HepG2 (cell line): ENCODE data around the gene NACC2. TPM values are rescaled to one million over a fixed set of nuclear protein-coding genes. Genes with fewer than 3 reads are reported as not detected.

Source experiments
- ATF7 ChIP-seq, 2 experiments: fragments of 450-650 bp in 1 of 2; sonication (generic) in 1 of 2; formaldehyde crosslinking in 1 of 2; IDR thresholded peaks; 2 replicates each; pipeline versions ENCODE4 v1.4.0 to v1.6.1; 2016 to 2020; ENCODE audit warnings: antibody characterized with exemption in 1 of 2, mild to moderate bottlenecking in 1 of 2, missing genetic modification reagents in 1 of 2
- CCAR2 ChIP-seq: fragments of 200-400 bp; formaldehyde crosslinking; optimal IDR thresholded peaks from 2 replicates; pipeline ENCODE3; 2018; ENCODE audit warnings: low read depth, mild to moderate bottlenecking, low read length, moderate library complexity
- HIVEP1 ChIP-seq: sonication (generic); formaldehyde crosslinking; IDR thresholded peaks from 2 replicates; pipeline ENCODE4 v1.4.0; 2020; ENCODE audit warnings: mild to moderate bottlenecking, missing genetic modification reagents
- KDM5A ChIP-seq: fragments of 200-600 bp; sonication (generic); IDR thresholded peaks from 2 replicates; pipeline ENCODE4 v1.7.0; 2018; ENCODE audit warnings: antibody characterized with exemption, mild to moderate bottlenecking, low read length, borderline replicate concordance
- KMT2B ChIP-seq: IDR thresholded peaks from 2 replicates; pipeline ENCODE4 v1.6.1; 2016; ENCODE audit warnings: missing genetic modification reagents, missing compliant biosample characterization
- MTF2 ChIP-seq: sonication (generic); formaldehyde crosslinking; IDR thresholded peaks from 2 replicates; pipeline ENCODE4 v1.5.0; 2020; ENCODE audit warnings: missing genetic modification reagents, borderline replicate concordance
- NFE2L2 ChIP-seq: fragments of 150-350 bp; IDR thresholded peaks from 2 replicates; pipeline ENCODE4 v1.6.1; 2014; ENCODE audit warnings: low read length
- PHF8 ChIP-seq: sonication (generic); formaldehyde crosslinking; IDR thresholded peaks from 2 replicates; pipeline ENCODE4 v1.5.0; 2020; ENCODE audit warnings: missing genetic modification reagents
- RAD51 ChIP-seq: fragments of 450-650 bp; IDR thresholded peaks from 2 replicates; pipeline ENCODE4 v1.6.1; 2016; ENCODE audit warnings: borderline replicate concordance
- RBFOX2 ChIP-seq: fragments of 200-400 bp; formaldehyde crosslinking; IDR thresholded peaks from 2 replicates; pipeline ENCODE4 v1.6.1; 2017; ENCODE audit warnings: low read depth, mild to moderate bottlenecking, low read length
- SYNCRIP ChIP-seq: fragments of 200-400 bp; formaldehyde crosslinking; IDR thresholded peaks from 2 replicates; pipeline ENCODE4 v1.6.1; 2018; ENCODE audit warnings: mild to moderate bottlenecking, low read depth, low read length; ENCODE audit not compliant: insufficient read depth
- ZNF543 ChIP-seq: sonication (generic); formaldehyde crosslinking; IDR thresholded peaks from 2 replicates; pipeline ENCODE4 v1.4.0; 2020; ENCODE audit warnings: mild to moderate bottlenecking, missing genetic modification reagents
- ZNF556 ChIP-seq: sonication (generic); formaldehyde crosslinking; IDR thresholded peaks from 2 replicates; pipeline ENCODE4 v1.4.0; 2020; ENCODE audit warnings: mild to moderate bottlenecking, missing genetic modification reagents, borderline replicate concordance
- polyA plus RNA-seq, 8 experiments: library from polyadenylated mRNA; depleted of rRNA in 3 of 8; stranded (reverse) in 7 of 8; unstranded in 1 of 8; fragments of >200 nt; fragmentation: Illumina TruSeq in 4 of 8; extraction: Trizol in 4 of 8; gene quantifications; 2 replicates each; pipeline versions ENCODE4 v1.2.1 to v1.2.3, GENCODE V29; 2011 to 2016; ENCODE audit warnings: low read depth in 4 of 8, missing spikeins in 1 of 8, mixed read lengths in 1 of 8; ENCODE audit not compliant: insufficient read depth in 1 of 8
- total RNA-seq, 5 experiments: library from RNA; depleted of rRNA; stranded (reverse); fragments of >200 nt; fragmentation: Illumina TruSeq; extraction: Trizol; gene quantifications; 2 replicates each; pipeline ENCODE4 v1.2.3, GENCODE V29; 2016; ENCODE audit warnings: low read depth in 1 of 5
- TF ChIP-seq, protein P1 (sequence below): sonication (generic); formaldehyde crosslinking; IDR thresholded peaks from 2 replicates; pipeline ENCODE4 v1.4.0; 2020; ENCODE audit warnings: missing genetic modification reagents
- TF ChIP-seq, protein P2 (sequence below): sonication (generic); formaldehyde crosslinking; IDR thresholded peaks from 2 replicates; pipeline ENCODE4 v1.5.0; 2020; ENCODE audit warnings: missing genetic modification reagents, mild to moderate bottlenecking, borderline replicate concordance
- TF ChIP-seq, protein P3 (sequence below): sonication (generic); formaldehyde crosslinking; IDR thresholded peaks from 2 replicates; pipeline ENCODE4 v1.5.0; 2020; ENCODE audit warnings: mild to moderate bottlenecking, missing genetic modification reagents
- TF ChIP-seq, protein P4 (sequence below): conservative IDR thresholded peaks from 2 replicates; pipeline ENCODE4 v1.6.1; 2018; ENCODE audit warnings: missing genetic modification reagents

NACC2 gene
- total and polyA plus RNA-seq, 2 of the 13 experiments (the other 11 are each of a cell fraction or from before 2014, with no cell fraction given), result 5.9 to 12.3 TPM

DNA sequence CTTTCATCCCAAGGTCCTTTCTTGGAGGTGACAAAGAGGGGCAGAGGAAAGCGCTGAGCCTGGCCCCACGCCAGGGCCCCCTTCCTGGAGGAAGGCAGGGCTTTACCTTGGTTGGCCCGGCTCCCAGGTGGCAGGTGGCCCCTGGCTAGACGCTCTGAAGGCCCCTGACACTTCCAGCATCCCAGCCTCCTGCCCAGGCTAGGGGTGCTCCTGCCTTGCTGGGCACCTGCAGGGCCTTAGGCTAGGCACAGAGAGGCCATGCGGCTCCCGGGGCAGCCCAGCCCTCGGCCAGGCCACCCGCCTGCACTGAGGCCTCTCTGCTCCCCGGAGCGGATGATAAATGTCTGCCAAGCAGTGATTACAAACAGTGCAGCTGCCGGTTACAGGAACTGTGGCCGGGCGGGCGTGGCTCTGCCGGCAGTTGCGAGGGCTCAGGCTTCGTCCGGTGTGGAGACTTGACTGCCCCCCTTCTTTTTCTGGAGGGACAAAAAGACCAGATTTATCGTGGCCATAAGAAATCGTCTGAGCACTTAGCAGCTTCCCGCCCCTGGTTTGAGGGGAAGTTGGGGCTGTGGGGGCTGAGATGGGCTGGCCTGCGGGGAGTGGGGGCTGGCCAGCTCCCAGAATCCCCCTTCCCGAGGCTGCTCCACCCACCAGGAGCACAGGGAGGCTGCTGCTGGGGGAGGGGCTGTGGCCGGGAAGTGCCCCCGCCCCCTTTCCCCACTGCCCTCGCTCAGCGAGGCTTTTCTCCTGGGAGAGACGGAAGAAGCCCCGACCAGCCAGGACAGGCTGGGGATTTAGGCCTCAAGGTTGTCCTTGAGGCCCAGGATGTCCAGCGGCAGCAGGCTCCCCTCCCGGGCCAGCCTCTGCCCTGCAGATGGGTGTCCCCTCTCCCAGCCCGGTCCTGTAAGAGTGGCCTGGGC, 102.3 kb downstream of the NACC2 start (continued):
- TF ChIP-seq, protein P1, sequence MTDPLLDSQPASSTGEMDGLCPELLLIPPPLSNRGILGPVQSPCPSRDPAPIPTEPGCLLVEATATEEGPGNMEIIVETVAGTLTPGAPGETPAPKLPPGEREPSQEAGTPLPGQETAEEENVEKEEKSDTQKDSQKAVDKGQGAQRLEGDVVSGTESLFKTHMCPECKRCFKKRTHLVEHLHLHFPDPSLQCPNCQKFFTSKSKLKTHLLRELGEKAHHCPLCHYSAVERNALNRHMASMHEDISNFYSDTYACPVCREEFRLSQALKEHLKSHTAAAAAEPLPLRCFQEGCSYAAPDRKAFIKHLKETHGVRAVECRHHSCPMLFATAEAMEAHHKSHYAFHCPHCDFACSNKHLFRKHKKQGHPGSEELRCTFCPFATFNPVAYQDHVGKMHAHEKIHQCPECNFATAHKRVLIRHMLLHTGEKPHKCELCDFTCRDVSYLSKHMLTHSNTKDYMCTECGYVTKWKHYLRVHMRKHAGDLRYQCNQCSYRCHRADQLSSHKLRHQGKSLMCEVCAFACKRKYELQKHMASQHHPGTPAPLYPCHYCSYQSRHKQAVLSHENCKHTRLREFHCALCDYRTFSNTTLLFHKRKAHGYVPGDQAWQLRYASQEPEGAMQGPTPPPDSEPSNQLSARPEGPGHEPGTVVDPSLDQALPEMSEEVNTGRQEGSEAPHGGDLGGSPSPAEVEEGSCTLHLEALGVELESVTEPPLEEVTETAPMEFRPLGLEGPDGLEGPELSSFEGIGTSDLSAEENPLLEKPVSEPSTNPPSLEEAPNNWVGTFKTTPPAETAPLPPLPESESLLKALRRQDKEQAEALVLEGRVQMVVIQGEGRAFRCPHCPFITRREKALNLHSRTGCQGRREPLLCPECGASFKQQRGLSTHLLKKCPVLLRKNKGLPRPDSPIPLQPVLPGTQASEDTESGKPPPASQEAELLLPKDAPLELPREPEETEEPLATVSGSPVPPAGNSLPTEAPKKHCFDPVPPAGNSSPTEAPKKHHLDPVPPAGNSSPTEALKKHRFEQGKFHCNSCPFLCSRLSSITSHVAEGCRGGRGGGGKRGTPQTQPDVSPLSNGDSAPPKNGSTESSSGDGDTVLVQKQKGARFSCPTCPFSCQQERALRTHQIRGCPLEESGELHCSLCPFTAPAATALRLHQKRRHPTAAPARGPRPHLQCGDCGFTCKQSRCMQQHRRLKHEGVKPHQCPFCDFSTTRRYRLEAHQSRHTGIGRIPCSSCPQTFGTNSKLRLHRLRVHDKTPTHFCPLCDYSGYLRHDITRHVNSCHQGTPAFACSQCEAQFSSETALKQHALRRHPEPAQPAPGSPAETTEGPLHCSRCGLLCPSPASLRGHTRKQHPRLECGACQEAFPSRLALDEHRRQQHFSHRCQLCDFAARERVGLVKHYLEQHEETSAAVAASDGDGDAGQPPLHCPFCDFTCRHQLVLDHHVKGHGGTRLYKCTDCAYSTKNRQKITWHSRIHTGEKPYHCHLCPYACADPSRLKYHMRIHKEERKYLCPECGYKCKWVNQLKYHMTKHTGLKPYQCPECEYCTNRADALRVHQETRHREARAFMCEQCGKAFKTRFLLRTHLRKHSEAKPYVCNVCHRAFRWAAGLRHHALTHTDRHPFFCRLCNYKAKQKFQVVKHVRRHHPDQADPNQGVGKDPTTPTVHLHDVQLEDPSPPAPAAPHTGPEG (CRISPR knock-in tag), result peak; percentile 65; the same call in 1 of the 2 replicates
- TF ChIP-seq RBFOX2 (peak; percentile 75), NFE2L2 (no peak), MTF2 (CRISPR knock-in tag) (no peak), ATF7 (IDR thresholded peaks at IDR 0.05) (no peak), ATF7 (CRISPR knock-in tag; IDR thresholded peaks at IDR 0.05) (no peak), ZNF543 (0 out of 2 replicates have a peak, but pooled peaks have one; percentile 30), ZNF556 (CRISPR knock-in tag) (no peak), CCAR2 (no peak), SYNCRIP (no peak), KDM5A (no peak; the same call in 1 of the 2 replicates), HIVEP1 (CRISPR knock-in tag) (peak; percentile 90), RAD51 (no peak), PHF8 (peak; percentile 62; the same call in 1 of the 2 replicates), KMT2B (CRISPR knock-in tag) (peak; percentile 69; the same call in 1 of the 2 replicates)
- TF ChIP-seq, protein P2, sequence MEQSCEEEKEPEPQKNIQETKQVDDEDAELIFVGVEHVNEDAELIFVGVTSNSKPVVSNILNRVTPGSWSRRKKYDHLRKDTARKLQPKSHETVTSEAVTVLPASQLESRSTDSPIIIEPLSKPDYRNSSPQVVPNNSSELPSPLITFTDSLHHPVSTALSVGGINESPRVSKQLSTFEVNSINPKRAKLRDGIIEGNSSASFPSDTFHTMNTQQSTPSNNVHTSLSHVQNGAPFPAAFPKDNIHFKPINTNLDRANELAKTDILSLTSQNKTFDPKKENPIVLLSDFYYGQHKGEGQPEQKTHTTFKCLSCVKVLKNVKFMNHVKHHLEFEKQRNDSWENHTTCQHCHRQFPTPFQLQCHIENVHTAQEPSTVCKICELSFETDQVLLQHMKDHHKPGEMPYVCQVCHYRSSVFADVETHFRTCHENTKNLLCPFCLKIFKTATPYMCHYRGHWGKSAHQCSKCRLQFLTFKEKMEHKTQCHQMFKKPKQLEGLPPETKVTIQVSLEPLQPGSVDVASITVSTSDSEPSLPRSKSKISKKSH (CRISPR knock-in tag), result peak; percentile 22; the same call in 1 of the 2 replicates
- TF ChIP-seq, protein P3, sequence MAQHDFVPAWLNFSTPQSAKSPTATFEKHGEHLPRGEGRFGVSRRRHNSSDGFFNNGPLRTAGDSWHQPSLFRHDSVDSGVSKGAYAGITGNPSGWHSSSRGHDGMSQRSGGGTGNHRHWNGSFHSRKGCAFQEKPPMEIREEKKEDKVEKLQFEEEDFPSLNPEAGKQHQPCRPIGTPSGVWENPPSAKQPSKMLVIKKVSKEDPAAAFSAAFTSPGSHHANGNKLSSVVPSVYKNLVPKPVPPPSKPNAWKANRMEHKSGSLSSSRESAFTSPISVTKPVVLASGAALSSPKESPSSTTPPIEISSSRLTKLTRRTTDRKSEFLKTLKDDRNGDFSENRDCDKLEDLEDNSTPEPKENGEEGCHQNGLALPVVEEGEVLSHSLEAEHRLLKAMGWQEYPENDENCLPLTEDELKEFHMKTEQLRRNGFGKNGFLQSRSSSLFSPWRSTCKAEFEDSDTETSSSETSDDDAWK (CRISPR knock-in tag), result no peak
- TF ChIP-seq, protein P4, sequence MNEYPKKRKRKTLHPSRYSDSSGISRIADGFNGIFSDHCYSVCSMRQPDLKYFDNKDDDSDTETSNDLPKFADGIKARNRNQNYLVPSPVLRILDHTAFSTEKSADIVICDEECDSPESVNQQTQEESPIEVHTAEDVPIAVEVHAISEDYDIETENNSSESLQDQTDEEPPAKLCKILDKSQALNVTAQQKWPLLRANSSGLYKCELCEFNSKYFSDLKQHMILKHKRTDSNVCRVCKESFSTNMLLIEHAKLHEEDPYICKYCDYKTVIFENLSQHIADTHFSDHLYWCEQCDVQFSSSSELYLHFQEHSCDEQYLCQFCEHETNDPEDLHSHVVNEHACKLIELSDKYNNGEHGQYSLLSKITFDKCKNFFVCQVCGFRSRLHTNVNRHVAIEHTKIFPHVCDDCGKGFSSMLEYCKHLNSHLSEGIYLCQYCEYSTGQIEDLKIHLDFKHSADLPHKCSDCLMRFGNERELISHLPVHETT (CRISPR knock-in tag), result peak; percentile 74; the same call in 1 of the 2 replicates
